ENCODE data around the gene DUT.

DNA sequence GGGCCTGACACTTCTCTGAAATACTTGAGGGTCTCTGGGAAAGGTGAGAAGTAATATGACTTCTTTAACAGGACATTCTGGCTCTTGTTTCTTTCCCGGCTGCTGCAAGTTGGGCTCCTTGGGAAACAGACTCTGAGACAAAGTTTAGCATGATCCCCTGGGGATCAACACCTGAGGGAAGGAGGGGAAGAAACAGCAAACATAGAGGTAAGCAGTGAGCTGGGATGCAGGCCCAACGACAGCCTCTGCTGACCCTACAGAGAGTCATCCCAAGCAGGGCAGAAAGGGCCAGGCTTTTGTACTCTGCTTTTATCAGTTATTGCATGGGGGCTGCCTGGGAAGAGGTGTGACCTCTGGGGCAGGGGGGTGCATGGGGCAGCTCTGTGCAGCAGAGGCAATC is 26.8 kb upstream of the DUT start:
- TF ChIP-seq CTCF (IDR thresholded peaks at IDR 0.05) (no peak), POLR2A (IDR thresholded peaks at IDR 0.05) (no peak)

Data from adrenal gland (tissue), 5 donors.